HEK293 (cell line): ENCODE results near the gene GSG1L.

Source experiments
- CTCF ChIP-seq: fragments of 450-650 bp; formaldehyde crosslinking; IDR thresholded peaks from 2 replicates; pipeline ENCODE4 v1.5.1; 2016; ENCODE audit warnings: missing biosample characterization, missing genetic modification characterization
- ZNF175 ChIP-seq: fragments of 450-650 bp; formaldehyde crosslinking; IDR thresholded peaks from 2 replicates; pipeline ENCODE4 v1.5.1; 2016; ENCODE audit warnings: missing biosample characterization, missing genetic modification characterization
- ZNF302 ChIP-seq: fragments of 450-650 bp; formaldehyde crosslinking; IDR thresholded peaks from 2 replicates; pipeline ENCODE4 v1.5.1; 2016; ENCODE audit warnings: missing biosample characterization, missing genetic modification characterization, low read depth

- TF ChIP-seq ZNF302 (tag by site-specific recombination) (no peak), ZNF175 (tag by site-specific recombination) (no peak), CTCF (tag by site-specific recombination) (no peak)
Measured at GRCh38 chr16:27991876-27992275, 71.6 kb downstream of the GSG1L start.
